AG10803 (cell line): ENCODE results near the gene NAT10.

Source experiments
- DNase-seq: peaks from one replicate; pipeline ENCODE4 v3.0.0; 2010; ENCODE audit warnings: low read depth
- H3K4me3 ChIP-seq: 2 replicates; pipeline ENCODE4 v1.5.1; 2011; ENCODE audit warnings: mild to moderate bottlenecking, low read length, control low read depth
- CTCF ChIP-seq: conservative IDR thresholded peaks from 2 replicates; pipeline ENCODE4 v1.5.1; 2011; ENCODE audit warnings: mild to moderate bottlenecking, low read length, control low read depth, inconsistent platforms

The NAT10 gene

GRCh38 chr11:34143048-34143447, 37.6 kb downstream of the NAT10 start:
- TF ChIP-seq CTCF = no peak
- H3K4me3 ChIP-seq = no peak overlapping the region
- DNase-seq = no peak

GRCh38 chr11:34145073-34145472, 39.6 kb downstream of the NAT10 start:
- no peak for DNase-seq
- H3K4me3 ChIP-seq = no peak overlapping the region
- TF ChIP-seq CTCF = no peak

GRCh38 chr11:34145847-34146381, 40.5 kb downstream of the NAT10 start:
- DNase-seq = no peak
- no peak for TF ChIP-seq CTCF

GRCh38 chr11:34146411-34146810, 41.0 kb downstream of the NAT10 start:
- H3K4me3 ChIP-seq = no peak overlapping the region
- TF ChIP-seq CTCF = no peak
- no peak for DNase-seq

More at GRCh38 chr11:34145847-34146381, 40.5 kb downstream of the NAT10 start:
- H3K4me3 ChIP-seq = no peak overlapping the region

- DNase-seq = no peak
- no peak overlapping the region for H3K4me3 ChIP-seq
- TF ChIP-seq CTCF = no peak
These were observed 41.4 kb downstream of the NAT10 start for GRCh38 chr11:34146866-34147265.

- no peak for TF ChIP-seq CTCF
These were observed 42.2 kb downstream of the NAT10 start for GRCh38 chr11:34147581-34147980.

GRCh38 chr11:34148504-34149165, 43.2 kb downstream of the NAT10 start:
- TF ChIP-seq CTCF = no peak
- DNase-seq = no peak
- no peak overlapping the region for H3K4me3 ChIP-seq

More at GRCh38 chr11:34147581-34147980, 42.2 kb downstream of the NAT10 start:
- H3K4me3 ChIP-seq = no peak overlapping the region
- DNase-seq = no peak
